ENCODE results near the gene PRORP.

DNA sequence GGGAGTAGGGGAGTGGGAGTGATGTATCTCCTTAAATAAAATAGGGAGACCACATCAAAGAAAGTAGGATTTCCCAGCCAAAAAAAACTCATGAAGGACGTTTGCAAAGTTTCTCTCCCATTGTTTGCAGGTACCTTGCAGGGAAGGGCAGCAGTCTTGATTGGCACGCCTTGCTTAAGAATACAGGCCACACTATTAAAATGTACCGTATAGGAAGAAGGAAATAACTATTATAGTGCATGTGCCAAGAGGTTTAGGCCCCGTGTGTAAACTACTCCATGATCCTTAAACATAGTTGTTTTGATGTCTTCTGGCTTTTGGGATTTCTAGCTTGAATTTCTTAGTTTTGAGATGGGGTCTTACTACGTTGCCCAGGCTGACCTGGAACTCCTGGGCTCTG, 42.5 kb downstream of the PRORP start:
- TF ChIP-seq ZNF274 (IDR thresholded peaks at IDR 0.05; ENCODE audit: low read depth, low read length) (no peak), YY1 (IDR thresholded peaks at IDR 0.05; ENCODE audit: insufficient read depth, insufficient read length) (no peak), SUZ12 (IDR thresholded peaks at IDR 0.05; ENCODE audit: extremely low read depth, insufficient read depth, insufficient read length) (no peak)
